HL-60 (cell line): ENCODE measurements around the gene CCDC138.

Experiments
- POLR2AphosphoS5 ChIP-seq: IDR thresholded peaks from 2 replicates; pipeline ENCODE4 v1.6.1; 2012; ENCODE audit warnings: low read depth
- TF ChIP-seq, protein P1 (sequence below): IDR thresholded peaks from one replicate; pipeline ENCODE4 v1.5.1; 2011; ENCODE audit warnings: low read length, control low read depth, inconsistent platforms; ENCODE audit not compliant: insufficient read depth
- TF ChIP-seq, protein P2 (sequence below): IDR thresholded peaks from 2 replicates; pipeline ENCODE4 v1.6.1; 2012; ENCODE audit warnings: low read depth; ENCODE audit not compliant: insufficient replicate concordance

DNA sequence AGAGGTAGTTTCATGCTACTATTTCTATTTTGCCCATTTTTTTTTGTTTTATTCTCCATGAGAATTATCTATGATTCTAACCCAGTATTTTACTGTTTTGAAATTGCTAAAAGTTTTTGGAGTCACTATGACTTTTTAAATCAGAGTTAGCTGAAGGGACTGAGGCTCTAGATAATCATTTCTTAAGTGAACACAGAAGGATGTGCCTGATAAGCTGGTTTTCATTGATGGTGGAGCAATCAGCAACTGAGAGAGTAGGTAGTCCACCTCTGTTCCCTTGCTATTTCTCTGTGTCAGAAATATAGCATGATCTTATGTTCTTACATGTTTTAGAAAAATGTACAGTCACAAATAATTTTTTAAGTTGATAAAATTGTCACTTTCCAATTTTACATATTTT, 59.4 kb downstream of the CCDC138 start:
- TF ChIP-seq, protein P1, sequence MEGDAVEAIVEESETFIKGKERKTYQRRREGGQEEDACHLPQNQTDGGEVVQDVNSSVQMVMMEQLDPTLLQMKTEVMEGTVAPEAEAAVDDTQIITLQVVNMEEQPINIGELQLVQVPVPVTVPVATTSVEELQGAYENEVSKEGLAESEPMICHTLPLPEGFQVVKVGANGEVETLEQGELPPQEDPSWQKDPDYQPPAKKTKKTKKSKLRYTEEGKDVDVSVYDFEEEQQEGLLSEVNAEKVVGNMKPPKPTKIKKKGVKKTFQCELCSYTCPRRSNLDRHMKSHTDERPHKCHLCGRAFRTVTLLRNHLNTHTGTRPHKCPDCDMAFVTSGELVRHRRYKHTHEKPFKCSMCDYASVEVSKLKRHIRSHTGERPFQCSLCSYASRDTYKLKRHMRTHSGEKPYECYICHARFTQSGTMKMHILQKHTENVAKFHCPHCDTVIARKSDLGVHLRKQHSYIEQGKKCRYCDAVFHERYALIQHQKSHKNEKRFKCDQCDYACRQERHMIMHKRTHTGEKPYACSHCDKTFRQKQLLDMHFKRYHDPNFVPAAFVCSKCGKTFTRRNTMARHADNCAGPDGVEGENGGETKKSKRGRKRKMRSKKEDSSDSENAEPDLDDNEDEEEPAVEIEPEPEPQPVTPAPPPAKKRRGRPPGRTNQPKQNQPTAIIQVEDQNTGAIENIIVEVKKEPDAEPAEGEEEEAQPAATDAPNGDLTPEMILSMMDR: no peak
- TF ChIP-seq POLR2AphosphoS5: no peak
- TF ChIP-seq, protein P2, sequence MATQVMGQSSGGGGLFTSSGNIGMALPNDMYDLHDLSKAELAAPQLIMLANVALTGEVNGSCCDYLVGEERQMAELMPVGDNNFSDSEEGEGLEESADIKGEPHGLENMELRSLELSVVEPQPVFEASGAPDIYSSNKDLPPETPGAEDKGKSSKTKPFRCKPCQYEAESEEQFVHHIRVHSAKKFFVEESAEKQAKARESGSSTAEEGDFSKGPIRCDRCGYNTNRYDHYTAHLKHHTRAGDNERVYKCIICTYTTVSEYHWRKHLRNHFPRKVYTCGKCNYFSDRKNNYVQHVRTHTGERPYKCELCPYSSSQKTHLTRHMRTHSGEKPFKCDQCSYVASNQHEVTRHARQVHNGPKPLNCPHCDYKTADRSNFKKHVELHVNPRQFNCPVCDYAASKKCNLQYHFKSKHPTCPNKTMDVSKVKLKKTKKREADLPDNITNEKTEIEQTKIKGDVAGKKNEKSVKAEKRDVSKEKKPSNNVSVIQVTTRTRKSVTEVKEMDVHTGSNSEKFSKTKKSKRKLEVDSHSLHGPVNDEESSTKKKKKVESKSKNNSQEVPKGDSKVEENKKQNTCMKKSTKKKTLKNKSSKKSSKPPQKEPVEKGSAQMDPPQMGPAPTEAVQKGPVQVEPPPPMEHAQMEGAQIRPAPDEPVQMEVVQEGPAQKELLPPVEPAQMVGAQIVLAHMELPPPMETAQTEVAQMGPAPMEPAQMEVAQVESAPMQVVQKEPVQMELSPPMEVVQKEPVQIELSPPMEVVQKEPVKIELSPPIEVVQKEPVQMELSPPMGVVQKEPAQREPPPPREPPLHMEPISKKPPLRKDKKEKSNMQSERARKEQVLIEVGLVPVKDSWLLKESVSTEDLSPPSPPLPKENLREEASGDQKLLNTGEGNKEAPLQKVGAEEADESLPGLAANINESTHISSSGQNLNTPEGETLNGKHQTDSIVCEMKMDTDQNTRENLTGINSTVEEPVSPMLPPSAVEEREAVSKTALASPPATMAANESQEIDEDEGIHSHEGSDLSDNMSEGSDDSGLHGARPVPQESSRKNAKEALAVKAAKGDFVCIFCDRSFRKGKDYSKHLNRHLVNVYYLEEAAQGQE: no peak
